Stimulated activated CD8-positive, alpha-beta memory T cell treated with anti-CD3 and anti-CD28 coated beads, Interleukin-7, amount 100 ng/mL, for 48 hours (primary cell): Measurements from ENCODE around the gene TIE1.
"Not testable (repeated sequence)": the region's sequence is repeated elsewhere in the genome, so short reads cannot be mapped to it uniquely, and the experiment has no call there.

Experiments
- DNase-seq, 2 donors: peaks; one replicate each; pipeline ENCODE4 v3.0.0-alpha.2; 2020; ENCODE audit warnings: low read depth in 1 of 2; ENCODE audit errors: extremely low read depth in 1 of 2

The TIE1 gene

DNA sequence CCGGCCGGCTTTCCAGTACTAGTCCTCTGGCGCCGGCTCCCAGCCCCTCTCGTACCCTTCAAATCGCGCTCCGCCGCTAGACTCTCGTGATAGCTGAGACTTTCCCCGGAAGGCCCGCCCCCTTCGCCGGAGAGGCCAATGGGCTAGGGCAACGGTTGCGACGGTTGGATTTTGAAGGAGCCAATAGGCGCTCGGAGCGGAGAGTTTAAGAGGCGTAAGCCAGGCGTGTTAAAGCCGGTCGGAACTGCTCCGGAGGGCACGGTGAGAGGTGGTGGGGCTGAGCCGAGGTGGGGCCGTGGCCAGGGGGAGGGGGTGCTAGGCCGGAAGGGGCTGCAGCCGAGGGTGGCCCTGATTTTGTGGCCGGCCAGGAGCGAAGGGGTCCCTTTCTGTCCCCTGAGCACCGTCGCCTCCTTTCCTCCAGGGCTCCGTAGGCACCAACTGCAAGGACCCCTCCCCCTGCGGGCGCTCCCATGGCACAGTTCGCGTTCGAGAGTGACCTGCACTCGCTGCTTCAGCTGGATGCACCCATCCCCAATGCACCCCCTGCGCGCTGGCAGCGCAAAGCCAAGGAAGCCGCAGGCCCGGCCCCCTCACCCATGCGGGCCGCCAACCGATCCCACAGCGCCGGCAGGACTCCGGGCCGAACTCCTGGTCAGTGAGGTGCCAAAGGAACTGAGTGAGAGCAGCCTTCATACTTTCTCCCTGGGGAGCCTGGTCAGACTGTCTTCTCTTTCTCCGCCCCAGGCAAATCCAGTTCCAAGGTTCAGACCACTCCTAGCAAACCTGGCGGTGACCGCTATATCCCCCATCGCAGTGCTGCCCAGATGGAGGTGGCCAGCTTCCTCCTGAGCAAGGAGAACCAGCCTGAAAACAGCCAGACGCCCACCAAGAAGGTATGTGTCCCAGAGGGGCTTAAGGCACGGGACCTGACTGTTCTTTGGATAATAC, 58.2 kb downstream of the TIE1 start, which contains the start of gene CDC20:
Gene CDC20 (plus strand): TSS at position 236 of the 948 bp plus-strand sequence. CDS start 235 bp downstream, at position 471.
- peak; percentile 99 for DNase-seq

DNA sequence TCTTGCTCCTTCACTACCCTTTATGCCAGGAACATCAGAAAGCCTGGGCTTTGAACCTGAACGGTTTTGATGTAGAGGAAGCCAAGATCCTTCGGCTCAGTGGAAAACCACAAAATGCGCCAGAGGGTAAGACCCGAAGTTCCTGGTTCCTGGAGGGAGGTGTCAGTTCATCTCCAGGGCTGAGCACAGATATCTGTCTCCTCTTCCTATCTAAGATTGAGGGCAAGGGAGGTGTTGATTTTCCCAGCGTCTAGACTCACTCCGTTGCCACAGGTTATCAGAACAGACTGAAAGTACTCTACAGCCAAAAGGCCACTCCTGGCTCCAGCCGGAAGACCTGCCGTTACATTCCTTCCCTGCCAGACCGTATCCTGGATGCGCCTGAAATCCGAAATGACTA, 58.9 kb downstream of the TIE1 start:
- no peak for DNase-seq

DNA sequence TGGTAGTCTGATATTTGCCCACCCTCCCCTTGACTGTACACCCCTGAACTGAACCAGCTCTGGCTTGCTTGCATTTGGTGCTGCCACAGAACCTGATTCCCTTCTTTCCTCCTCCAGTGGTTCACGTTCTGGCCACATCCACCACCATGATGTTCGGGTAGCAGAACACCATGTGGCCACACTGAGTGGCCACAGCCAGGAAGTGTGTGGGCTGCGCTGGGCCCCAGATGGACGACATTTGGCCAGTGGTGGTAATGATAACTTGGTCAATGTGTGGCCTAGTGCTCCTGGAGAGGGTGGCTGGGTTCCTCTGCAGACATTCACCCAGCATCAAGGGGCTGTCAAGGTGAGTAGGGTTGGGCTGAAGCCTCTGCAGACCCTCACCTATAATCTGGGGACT, 59.8 kb downstream of the TIE1 start:
- DNase-seq = no peak

DNA sequence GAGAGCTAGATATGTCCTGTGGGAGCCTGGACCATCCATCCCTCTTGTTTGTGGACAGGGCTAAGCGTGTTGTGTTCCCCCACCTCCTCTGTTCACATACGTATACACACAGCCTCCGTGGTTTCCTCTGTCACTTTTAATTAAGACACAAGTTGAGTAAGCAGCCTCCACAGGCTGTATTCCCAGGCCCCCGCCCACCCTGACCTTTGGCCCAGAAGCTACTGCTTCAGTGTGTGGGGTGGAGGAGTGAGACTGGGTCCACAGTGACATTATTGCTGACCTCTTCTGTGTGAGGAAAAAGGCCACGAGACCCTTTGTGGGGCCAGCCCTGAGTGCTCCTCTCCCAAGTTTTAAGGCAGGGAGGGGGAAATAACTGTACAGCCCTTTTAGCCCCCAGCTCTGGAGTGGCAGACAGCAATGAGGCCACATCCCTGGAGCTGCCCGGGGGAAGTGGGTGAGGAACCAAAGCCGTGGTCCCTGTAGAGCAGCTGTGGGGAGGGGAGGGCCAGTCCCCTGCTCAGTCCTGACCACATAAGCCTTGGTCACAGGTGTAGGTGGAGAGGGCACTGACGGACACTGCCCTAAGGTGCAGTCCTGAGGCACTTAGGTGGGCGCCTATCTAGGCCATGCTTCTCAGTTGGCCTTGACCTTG, 62.6 kb downstream of the TIE1 start:
- no peak for DNase-seq

DNA sequence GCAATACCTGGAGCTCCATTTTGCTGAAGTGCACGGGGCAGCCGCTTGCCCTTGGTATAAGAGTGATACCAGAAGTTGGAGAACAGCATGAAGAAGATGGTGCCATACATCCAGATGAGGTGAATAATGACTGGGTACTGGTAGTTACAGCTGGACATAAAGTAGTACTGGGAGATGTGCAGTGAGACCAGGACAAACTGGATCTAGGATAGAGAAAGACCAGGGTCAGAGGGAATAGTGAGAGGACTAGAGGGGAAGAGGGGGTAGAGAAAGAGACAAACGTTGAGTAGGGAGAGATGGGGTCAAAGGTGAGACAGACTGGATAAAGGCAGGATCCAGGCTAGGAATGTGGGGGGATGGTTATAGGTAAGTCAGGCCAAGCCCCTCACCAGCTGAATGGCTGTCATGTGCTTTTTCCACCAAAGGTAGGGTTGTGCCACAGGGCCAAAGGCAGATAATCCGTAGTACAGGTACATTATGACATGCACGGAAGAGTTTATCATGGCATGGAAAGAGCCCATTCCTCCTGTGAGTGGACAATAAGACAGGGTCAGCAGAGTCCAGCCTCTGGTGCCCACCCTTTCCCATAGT, 63.2 kb downstream of the TIE1 start:
- no peak for DNase-seq

DNA sequence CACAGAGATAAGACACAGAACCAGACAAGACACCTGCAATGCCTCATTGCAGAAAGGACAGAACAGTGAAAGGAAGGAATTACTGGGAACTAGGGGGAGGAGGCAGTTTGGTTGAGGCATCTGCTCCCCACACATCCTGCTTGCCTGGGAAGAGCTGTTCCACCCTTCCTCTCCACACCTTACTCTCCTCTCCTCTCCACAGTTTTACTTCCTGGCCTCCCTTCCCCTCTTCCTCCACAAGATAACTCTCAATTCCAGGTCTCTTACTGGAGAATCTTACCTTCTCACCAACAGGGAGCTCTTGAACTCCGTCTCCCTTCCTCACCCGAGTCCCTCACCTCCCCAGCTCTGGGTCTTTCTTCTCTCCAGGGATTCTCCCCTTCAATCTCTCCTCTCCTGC, 64.9 kb downstream of the TIE1 start:
- no peak for DNase-seq

DNA sequence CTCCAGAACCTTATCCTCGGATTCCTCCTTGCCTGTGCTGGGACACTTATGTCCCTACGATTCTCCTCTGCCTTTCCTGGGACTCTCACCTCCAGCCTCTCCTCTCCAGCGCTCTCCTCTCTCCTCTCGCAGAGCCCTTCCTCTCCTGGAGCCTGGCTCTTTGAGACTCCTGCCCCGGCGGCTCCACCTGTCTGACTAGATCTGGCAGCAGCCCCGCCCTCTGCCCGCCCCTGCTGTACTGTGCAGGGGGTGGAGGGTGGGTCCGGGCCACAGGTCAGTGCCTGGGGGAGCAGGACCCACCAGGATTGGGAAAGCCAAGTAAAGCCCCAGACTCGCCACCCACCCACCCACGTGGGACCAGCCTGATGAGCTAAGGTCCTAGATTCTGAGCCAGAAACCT, 65.4 kb downstream of the TIE1 start:
- DNase-seq = no peak

DNA sequence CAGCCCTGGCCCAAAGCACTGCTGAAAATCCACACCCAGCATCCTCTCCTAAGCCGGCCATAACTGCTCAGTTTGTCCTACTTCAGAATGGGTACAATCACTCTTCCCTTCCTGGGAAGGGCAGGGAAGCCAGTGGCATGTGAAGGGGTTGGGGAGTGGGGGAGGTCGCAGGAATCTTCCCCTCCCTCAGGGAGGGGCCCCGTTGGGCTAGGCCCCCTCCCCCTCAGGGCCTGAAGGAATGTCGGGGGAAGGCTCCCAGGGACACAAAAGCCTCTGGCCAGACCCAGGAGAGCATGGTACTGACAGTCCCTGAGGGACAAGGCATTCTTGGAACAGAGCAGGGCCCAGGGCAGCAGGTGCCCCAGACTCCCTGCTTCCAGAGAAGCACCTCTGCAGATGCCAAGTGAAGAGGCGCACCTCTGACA, 65.8 kb downstream of the TIE1 start:
- DNase-seq = no peak

DNA sequence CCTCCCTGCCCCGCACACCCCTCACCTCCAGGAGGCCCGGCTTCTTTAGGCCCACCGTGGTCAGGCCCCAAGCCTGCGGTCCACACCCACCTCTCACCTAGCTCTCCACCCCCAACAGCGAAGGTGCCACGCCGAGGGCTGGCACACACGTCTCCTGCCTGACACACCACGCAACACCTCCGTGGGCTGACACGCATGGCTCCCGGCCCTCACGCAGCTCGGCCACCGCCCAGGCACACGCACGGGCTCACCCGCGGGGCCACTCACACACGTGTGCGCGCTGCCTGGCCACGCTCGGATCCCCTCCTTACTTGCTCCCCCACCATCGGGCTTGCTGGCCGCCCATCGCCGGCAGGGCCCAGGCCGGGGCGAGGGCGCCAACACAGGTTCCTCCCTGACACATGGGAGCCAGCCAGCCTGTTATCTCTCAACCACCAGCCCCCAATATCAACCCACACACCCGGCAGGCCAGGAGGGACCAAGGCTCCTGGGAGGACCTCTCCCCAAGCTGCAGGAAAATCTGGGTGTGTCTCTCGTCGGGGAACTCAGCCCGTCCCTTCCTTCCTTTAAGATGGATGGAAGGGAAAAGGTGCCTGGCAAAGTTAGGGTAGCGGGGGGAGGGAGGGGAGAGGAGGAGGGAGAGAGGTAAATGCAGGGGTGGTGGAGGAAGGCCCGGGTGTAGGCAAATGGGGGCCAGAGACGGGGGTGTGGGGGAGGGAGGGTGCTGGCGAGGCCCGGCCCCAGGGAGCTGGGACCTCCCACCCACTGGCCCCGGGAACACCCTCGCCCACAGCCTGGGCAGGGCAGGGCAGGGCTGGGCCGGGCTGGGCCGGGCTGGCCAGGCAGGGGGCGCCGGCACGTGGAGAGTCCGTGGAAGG, 66.5 kb downstream of the TIE1 start:
- DNase-seq = peak in 1 of 2 donors; percentile 44

DNA sequence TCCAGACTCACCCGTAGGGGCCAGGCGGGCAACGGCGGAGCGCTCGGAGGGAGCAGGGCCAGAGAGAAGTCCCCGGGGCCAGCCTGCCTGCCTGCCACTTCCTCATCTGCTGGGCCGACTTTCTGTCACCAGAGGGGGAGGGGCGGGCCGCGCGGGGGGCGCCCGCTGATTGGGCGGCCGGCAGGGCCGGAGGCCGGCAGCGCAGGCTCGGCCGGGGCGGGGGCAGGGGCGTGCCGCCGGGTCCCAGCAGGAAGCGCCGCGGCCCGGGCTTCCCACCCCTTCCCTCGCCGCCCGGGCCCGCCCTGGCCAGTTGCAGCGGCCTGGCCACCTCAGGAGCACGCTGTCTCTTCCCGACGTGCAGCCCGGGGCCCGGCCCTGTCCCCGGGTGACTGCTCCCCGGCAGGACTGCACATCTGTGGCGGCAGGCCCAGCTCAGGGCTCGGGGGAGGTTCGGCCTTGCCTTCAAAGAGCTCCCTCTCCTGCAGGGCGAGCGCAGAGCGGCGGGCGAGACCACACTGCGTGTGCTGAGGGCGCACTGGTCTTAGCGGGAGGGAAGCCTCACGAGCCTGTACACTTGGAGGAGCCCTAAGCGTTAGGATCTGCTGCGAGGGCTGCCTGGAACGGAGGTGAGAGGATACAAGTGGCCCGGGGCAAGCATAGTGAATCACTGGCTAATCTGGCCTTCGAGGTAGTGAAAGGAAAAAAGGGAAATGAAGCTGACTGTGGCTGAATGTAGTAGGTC, 67.3 kb downstream of the TIE1 start, which contains the start of gene ELOVL1:
Gene ELOVL1 (minus strand): TSS at position 108 of the 742 bp plus-strand sequence. CDS start 2,402 bp downstream, outside the sequence.
- peak; percentile 79 to 87 for DNase-seq

DNA sequence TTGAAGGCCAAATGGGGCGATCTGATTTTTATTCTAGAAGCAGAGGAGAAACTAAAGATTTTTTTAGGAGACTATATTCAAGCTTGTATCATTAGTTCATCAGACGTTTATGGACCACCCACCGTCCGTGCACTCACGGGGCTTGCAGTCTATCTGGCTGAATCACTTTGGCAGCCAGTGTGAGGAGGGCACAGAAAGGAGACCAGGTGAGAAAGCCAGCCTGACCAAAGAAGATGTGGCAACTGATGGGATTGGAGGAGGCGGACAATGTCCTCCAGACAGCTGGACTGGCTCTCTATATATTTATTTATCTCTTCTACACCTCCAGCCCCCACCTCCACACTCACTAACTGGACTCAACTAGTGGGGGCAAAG, 67.9 kb downstream of the TIE1 start:
- DNase-seq = no peak

DNA sequence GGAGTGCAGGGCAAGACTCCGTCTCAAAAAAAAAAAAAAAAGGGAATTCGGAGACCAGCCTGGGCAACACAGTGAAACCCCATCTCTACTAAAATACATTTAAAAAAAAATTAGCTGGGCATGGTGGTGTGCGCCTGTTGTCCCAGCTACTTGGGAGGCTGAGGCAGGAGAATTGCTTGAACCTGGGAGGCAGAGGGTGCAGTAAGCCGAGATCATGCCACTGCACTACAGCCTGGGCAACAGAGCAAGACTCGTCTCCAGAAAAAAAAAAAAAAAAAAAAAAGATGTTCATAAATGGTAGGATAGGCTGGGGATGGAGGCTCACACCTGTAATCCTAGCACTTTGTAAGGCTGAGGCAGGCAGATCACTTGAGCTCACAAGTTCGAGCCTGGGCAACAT, 69.0 kb downstream of the TIE1 start:
- not testable (repeated sequence) for DNase-seq

DNA sequence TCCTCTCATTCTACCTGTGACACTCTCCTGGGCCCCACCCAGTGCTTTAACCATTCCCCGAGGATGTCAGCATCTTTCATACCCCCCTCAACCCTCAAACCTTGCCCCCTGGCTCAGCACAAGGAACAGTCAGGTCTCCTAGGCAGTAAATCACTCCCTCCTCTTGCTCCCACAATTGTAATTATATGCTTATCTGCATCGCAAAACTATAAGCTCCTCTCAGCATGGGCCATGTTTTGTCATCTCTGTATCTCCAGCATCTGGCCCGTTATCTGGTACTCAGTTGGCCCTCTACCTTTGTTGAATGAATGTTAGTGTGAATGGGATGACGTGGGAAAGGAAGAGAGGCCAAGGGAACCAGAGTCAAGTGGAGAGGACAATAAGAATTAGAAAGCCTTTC, 69.8 kb downstream of the TIE1 start:
- DNase-seq = no peak

DNA sequence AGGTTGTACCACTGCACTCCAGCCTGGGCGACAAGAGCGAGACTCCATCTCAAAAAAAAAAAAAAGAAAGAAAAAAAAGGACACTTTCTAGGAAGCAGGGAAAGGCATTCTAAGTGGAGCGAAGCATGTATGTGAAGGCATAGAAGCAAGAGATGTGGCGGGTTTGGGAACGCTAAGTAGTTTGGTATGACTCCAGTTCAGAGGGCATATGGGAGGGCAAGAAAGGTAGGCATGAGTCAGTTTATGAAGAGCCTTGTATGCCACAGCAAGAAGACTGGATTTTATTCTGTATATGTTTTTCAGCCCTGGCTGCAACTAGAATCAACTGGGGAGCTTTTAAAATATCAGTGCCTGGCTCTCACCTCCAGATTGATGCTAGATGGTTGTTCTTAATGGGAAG, 71.4 kb downstream of the TIE1 start:
- no peak for DNase-seq
